CD4-positive, alpha-beta T cell (primary cell): Measurements from ENCODE around the gene GLO1. TPM values are rescaled to one million over a fixed set of nuclear protein-coding genes. Genes with fewer than 3 reads are reported as not detected.

ENCODE experiments used
- ATAC-seq: fragments of 200-7000 bp; cut with Tn5 transposase; one replicate; pipeline ENCODE4 v1.10.0; 2022; ENCODE audit warnings: mild to moderate bottlenecking; ENCODE audit not compliant: poor library complexity
- CTCF ChIA-PET: fragments of 350-600 bp; sonication (Branson Sonifier 250); formaldehyde crosslinking; loops from one replicate; lab custom pipeline; 2021; ENCODE audit warnings: antibody characterized with exemption, inconsistent platforms; lab: Charles Lee
- POLR2A ChIA-PET: fragments of 350-600 bp; sonication (Branson Sonifier 250); formaldehyde crosslinking; loops from one replicate; lab custom pipeline; 2021; ENCODE audit warnings: antibody characterized with exemption, inconsistent platforms; lab: Charles Lee
- DNase-seq, 14 experiments: peaks; one replicate each; pipeline ENCODE4 v3.0.0-alpha.2; 2013 to 2020; ENCODE audit warnings: mixed read lengths in 2 of 14
- H3K27ac ChIP-seq, 2 donors: one replicate each; pipeline versions ENCODE4 v1.5.1 to v1.7.0; 2013; ENCODE audit warnings: low read length in 2 of 2, low read depth in 1 of 2, mild to moderate bottlenecking in 1 of 2
- H3K27me3 ChIP-seq, 2 experiments: 1 replicate in 1 of 2; 2 replicates in 1 of 2; pipeline versions ENCODE4 v1.6.1 to v1.7.0; 2013; ENCODE audit warnings: low read length in 2 of 2, control low read depth in 1 of 2, mild to moderate bottlenecking in 1 of 2, moderate library complexity in 1 of 2; ENCODE audit not compliant: insufficient read depth in 2 of 2, control insufficient read depth in 1 of 2
- H3K36me3 ChIP-seq: one replicate; pipeline ENCODE4 v1.6.1; 2013; ENCODE audit warnings: low read length, control low read depth; ENCODE audit not compliant: insufficient read depth
- H3K4me1 ChIP-seq: one replicate; pipeline ENCODE4 v1.6.1; 2013; ENCODE audit warnings: low read length, control low read depth; ENCODE audit not compliant: insufficient read depth
- H3K4me3 ChIP-seq: one replicate; pipeline ENCODE4 v1.5.1; 2013; ENCODE audit warnings: mild to moderate bottlenecking, low read length, moderate library complexity
- H3K9me3 ChIP-seq, 2 experiments: 1 replicate in 1 of 2; 2 replicates in 1 of 2; pipeline versions ENCODE4 v1.6.1 to v1.7.0; 2013; ENCODE audit warnings: low read length in 2 of 2, mild to moderate bottlenecking in 2 of 2, control low read depth in 1 of 2, moderate library complexity in 1 of 2; ENCODE audit not compliant: control insufficient read depth in 1 of 2, insufficient read depth in 1 of 2
- H3K27ac Mint-ChIP-seq: one replicate; pipeline ENCODE4 v1.8.0; 2020; ENCODE audit warnings: mixed read lengths
- H3K27me3 Mint-ChIP-seq: one replicate; pipeline ENCODE4 v1.8.0; 2021; ENCODE audit warnings: mixed read lengths
- H3K36me3 Mint-ChIP-seq: one replicate; pipeline ENCODE4 v1.8.0; 2021; ENCODE audit warnings: low read depth, mixed read lengths
- H3K4me1 Mint-ChIP-seq: one replicate; pipeline ENCODE4 v1.8.0; 2021; ENCODE audit warnings: low read depth, mixed read lengths
- H3K4me3 Mint-ChIP-seq: one replicate; pipeline ENCODE4 v1.8.0; 2020; ENCODE audit warnings: mild to moderate bottlenecking, mixed read lengths
- H3K9me3 Mint-ChIP-seq: one replicate; pipeline ENCODE4 v1.8.0; 2020; ENCODE audit warnings: mixed read lengths
- CTCF ChIP-seq: fragments of 200-600 bp; IDR thresholded peaks from one replicate; pipeline ENCODE4 v1.8.0; 2022; ENCODE audit warnings: antibody characterized with exemption, mild to moderate bottlenecking
- intact Hi-C, 2 experiments: fragments of 100-400 bp; cut with DNase I in 1 of 2; cut with micrococcal nuclease in 1 of 2; formaldehyde crosslinking; loops; one replicate each; pipeline versions ENCODE4 v1.15.1 to v1.9.0; 2023 to 2025; cut with DNase I, micrococcal nuclease
- total RNA-seq, 174 experiments: library from RNA in 2 of 174; stranded (reverse) in 2 of 174; gene quantifications; one replicate each; pipeline ENCODE4 v1.2.3 and lab custom pipeline; 2021 to 2026

Gene GLO1
- total RNA-seq, 2 experiments from 2014 or later: 24.1 to 26.2 TPM

GRCh38 chr6:38646166-38646878, 56.6 kb downstream of the GLO1 start:
- no peaks in the 10 kb centered on the region for H3K9me3 Mint-ChIP-seq
- CTCF ChIA-PET: interaction anchor here (0.6 kb wide), 1 partner anchor 217 kb away, joined by 3 read pairs; no protein-coding TSS in a partner anchor
- no peak for DNase-seq
- ATAC-seq: no peak
- no peaks in the 10 kb centered on the region for H3K27me3 ChIP-seq
- no peak overlapping the region for H3K27ac ChIP-seq
- peaks cover 13% of the 10 kb centered on the region for H3K36me3 Mint-ChIP-seq
- no peaks in the 10 kb centered on the region for H3K4me1 ChIP-seq
- H3K27me3 Mint-ChIP-seq: no peaks in the 10 kb centered on the region
- no peak for TF ChIP-seq CTCF
- intact Hi-C loops: no loop called here
- H3K4me3 Mint-ChIP-seq: no peak overlapping the region
- H3K4me3 ChIP-seq: no peak overlapping the region
- H3K4me1 Mint-ChIP-seq: peaks cover 10% of the 10 kb centered on the region
- H3K36me3 ChIP-seq: no peaks in the 10 kb centered on the region
- no peak overlapping the region for H3K27ac Mint-ChIP-seq
- POLR2A ChIA-PET: no interaction called here
- H3K9me3 ChIP-seq: no peaks in the 10 kb centered on the region

DNA sequence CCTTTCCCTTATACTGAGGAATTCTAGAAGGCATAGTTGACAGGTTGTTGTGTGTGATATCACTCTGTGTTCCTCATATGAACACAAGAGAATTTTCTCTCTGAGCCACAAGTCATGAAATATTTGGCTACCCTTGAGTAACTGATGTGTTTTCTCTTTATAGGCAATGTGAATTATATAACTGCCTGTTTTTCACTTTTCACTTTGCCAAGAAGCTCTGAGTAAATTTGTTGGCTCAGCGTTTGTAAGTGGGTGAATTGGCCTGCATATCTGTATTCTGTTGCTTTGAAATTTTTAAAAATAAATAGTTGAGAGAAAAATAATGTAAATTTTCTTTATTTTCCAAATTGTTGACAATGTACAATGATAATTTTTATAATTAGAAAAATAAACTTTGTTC, 58.0 kb downstream of the GLO1 start:
- POLR2A ChIA-PET: no interaction called here
- Histone ChIP-seq H3K27ac (no peak overlapping the region), H3K4me3 (no peak overlapping the region), H3K4me1 (peaks cover 11% of the 10 kb centered on the region), H3K27me3 (no peaks in the 10 kb centered on the region), H3K9me3 (no peaks in the 10 kb centered on the region), H3K36me3 (no peaks in the 10 kb centered on the region)
- no peak for ATAC-seq
- no peak for DNase-seq
- Mint-ChIP-seq H3K27ac (no peak overlapping the region), H3K36me3 (peaks cover 12% of the 10 kb centered on the region), H3K9me3 (no peaks in the 10 kb centered on the region), H3K27me3 (no peaks in the 10 kb centered on the region), H3K4me3 (no peak overlapping the region), H3K4me1 (peaks cover 18% of the 10 kb centered on the region)
- CTCF ChIA-PET: no interaction called here
- intact Hi-C loops: loop anchor here in 1 of 2 experiments (5.0 kb wide), 1 partner anchor 472 kb away; the partner anchor contains the start of gene SAYSD1
- TF ChIP-seq CTCF: no peak

- peak overlapping the region; percentile 78 for H3K4me3 ChIP-seq
- Mint-ChIP-seq H3K27ac (peak overlapping the region; percentile 84), H3K27me3 (no peaks in the 10 kb centered on the region), H3K4me1 (peaks cover 52% of the 10 kb centered on the region), H3K9me3 (no peaks in the 10 kb centered on the region), H3K36me3 (peaks cover 4% of the 10 kb centered on the region), H3K4me3 (peak overlapping the region; percentile 90)
- ATAC-seq (no peak), DNase-seq (peak in 4 of 14 experiments; percentile 2 to 34 (median 18))
- H3K27me3 ChIP-seq: no peaks in the 10 kb centered on the region
- no peaks in the 10 kb centered on the region for H3K9me3 ChIP-seq
- H3K36me3 ChIP-seq: no peaks in the 10 kb centered on the region
- ChIA-PET POLR2A (interaction anchor here (0.9 to 2.3 kb wide), 13 partner anchors 13 to 1207 kb away, joined by 3 to 18 read pairs (median 4); partner anchors contain the start of genes CMTR1, GLO1, SAYSD1 and ZFAND3), CTCF (interaction anchor here (0.5 kb wide), 1 partner anchor 1877 kb away, joined by 3 read pairs; no protein-coding TSS in a partner anchor)
- peaks cover 20% of the 10 kb centered on the region for H3K4me1 ChIP-seq
- H3K27ac ChIP-seq: peak overlapping the region; percentile 94 to 99
- no peak for TF ChIP-seq CTCF
- intact Hi-C loops: loop anchor here in 1 of 2 experiments (5.0 kb wide), 1 partner anchor 477 kb away; the partner anchor contains the start of gene SAYSD1
Observed at GRCh38 chr6:38640216-38640909, 62.6 kb downstream of the GLO1 start.
